ENCODE data around the gene MAZ. TPM values are rescaled to one million over a fixed set of nuclear protein-coding genes. Genes with fewer than 3 reads are reported as not detected.
A peak's percentile ranks its signal among the peaks of the same experiment; 100 is the strongest.

The MAZ gene
- total and polyA plus RNA-seq, 2 of the 13 experiments (the other 11 are each of a cell fraction or from before 2014, with no cell fraction given) = 203 to 277 TPM

DNA sequence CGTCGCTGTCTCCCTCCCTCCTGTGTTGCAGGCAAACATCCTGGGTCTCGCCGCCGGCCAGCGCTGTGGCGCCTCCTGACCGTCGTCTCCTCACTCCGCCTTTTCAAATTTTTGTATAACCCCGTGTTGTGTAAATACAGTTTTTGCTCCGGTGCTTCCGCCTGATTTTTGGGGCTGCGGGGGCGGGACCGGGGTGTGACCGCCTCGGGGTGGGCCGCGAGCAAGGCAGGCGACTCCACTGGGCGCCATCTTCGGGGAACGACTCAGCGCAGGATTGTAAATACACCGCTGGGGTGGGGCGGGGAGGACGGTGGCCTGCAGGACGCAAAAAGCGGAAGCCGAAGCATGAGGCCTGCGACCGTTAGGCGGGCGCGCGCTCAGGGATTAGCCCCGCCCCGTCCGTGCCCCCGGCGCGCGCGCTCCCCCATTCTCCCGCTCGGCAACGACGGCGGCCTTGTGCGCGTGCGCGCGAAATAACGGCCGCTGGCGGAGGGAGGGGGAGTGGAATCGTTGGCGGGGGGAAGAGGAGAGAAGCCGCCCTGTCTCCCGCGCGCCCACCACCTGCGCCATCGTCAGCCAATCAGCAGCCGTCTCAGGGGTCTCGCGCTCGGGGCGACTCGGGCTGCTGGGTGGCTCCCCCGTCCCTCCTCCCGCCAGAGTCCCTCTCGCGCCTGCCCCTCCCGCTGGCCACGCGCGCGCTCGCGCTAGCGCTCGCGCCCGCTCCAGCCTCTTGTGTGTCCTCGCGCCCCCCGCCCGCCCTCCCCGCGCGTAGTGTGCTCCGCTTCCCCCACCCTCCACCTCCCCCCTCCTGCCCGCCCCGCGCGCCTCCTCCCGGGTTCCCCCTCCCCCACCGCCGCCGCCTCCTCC is 864 bp upstream of the MAZ start (continued):
- TF ChIP-seq, protein P1, sequence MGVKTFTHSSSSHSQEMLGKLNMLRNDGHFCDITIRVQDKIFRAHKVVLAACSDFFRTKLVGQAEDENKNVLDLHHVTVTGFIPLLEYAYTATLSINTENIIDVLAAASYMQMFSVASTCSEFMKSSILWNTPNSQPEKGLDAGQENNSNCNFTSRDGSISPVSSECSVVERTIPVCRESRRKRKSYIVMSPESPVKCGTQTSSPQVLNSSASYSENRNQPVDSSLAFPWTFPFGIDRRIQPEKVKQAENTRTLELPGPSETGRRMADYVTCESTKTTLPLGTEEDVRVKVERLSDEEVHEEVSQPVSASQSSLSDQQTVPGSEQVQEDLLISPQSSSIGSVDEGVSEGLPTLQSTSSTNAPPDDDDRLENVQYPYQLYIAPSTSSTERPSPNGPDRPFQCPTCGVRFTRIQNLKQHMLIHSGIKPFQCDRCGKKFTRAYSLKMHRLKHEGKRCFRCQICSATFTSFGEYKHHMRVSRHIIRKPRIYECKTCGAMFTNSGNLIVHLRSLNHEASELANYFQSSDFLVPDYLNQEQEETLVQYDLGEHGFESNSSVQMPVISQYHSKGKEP (CRISPR knock-in tag; IDR thresholded peaks at IDR 0.05) = no peak; the same call in 1 of the 2 replicates
- TF ChIP-seq KDM2A (CRISPR knock-in tag; IDR thresholded peaks at IDR 0.05; ENCODE audit: borderline replicate concordance, low read depth) (peak; percentile 99), ZNF484 (CRISPR knock-in tag; IDR thresholded peaks at IDR 0.05; ENCODE audit: borderline replicate concordance, low read depth) (no peak), ZNF619 (CRISPR knock-in tag; IDR thresholded peaks at IDR 0.05) (peak; percentile 95), ZNF335 (CRISPR knock-in tag; IDR thresholded peaks at IDR 0.05) (peak; percentile 84), ZNF468 (CRISPR knock-in tag; IDR thresholded peaks at IDR 0.05) (peak; percentile 50; the same call in 1 of the 2 replicates), ZNF768 (CRISPR knock-in tag; IDR thresholded peaks at IDR 0.05) (peak; percentile 78), ZMYM3 (CRISPR knock-in tag; IDR thresholded peaks at IDR 0.05) (no peak; the same call in 1 of the 2 replicates), ZKSCAN8 (CRISPR knock-in tag; IDR thresholded peaks at IDR 0.05; ENCODE audit: borderline replicate concordance) (0 out of 2 replicates have a peak, but pooled peaks have one; percentile 82), NFE2L2 (IDR thresholded peaks at IDR 0.05; ENCODE audit: low read length) (no peak), NCOA2 (CRISPR knock-in tag; IDR thresholded peaks at IDR 0.05) (peak; percentile 85)
- TF ChIP-seq, protein P2, sequence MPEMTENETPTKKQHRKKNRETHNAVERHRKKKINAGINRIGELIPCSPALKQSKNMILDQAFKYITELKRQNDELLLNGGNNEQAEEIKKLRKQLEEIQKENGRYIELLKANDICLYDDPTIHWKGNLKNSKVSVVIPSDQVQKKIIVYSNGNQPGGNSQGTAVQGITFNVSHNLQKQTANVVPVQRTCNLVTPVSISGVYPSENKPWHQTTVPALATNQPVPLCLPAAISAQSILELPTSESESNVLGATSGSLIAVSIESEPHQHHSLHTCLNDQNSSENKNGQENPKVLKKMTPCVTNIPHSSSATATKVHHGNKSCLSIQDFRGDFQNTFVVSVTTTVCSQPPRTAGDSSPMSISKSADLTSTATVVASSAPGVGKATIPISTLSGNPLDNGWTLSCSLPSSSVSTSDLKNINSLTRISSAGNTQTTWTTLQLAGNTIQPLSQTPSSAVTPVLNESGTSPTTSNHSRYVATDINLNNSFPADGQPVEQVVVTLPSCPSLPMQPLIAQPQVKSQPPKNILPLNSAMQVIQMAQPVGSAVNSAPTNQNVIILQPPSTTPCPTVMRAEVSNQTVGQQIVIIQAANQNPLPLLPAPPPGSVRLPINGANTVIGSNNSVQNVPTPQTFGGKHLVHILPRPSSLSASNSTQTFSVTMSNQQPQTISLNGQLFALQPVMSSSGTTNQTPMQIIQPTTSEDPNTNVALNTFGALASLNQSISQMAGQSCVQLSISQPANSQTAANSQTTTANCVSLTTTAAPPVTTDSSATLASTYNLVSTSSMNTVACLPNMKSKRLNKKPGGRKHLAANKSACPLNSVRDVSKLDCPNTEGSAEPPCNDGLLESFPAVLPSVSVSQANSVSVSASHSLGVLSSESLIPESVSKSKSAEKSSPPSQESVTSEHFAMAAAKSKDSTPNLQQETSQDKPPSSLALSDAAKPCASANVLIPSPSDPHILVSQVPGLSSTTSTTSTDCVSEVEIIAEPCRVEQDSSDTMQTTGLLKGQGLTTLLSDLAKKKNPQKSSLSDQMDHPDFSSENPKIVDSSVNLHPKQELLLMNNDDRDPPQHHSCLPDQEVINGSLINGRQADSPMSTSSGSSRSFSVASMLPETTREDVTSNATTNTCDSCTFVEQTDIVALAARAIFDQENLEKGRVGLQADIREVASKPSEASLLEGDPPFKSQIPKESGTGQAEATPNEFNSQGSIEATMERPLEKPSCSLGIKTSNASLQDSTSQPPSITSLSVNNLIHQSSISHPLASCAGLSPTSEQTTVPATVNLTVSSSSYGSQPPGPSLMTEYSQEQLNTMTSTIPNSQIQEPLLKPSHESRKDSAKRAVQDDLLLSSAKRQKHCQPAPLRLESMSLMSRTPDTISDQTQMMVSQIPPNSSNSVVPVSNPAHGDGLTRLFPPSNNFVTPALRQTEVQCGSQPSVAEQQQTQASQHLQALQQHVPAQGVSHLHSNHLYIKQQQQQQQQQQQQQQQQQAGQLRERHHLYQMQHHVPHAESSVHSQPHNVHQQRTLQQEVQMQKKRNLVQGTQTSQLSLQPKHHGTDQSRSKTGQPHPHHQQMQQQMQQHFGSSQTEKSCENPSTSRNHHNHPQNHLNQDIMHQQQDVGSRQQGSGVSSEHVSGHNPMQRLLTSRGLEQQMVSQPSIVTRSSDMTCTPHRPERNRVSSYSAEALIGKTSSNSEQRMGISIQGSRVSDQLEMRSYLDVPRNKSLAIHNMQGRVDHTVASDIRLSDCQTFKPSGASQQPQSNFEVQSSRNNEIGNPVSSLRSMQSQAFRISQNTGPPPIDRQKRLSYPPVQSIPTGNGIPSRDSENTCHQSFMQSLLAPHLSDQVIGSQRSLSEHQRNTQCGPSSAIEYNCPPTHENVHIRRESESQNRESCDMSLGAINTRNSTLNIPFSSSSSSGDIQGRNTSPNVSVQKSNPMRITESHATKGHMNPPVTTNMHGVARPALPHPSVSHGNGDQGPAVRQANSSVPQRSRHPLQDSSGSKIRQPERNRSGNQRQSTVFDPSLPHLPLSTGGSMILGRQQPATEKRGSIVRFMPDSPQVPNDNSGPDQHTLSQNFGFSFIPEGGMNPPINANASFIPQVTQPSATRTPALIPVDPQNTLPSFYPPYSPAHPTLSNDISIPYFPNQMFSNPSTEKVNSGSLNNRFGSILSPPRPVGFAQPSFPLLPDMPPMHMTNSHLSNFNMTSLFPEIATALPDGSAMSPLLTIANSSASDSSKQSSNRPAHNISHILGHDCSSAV (CRISPR knock-in tag; IDR thresholded peaks at IDR 0.05; ENCODE audit: borderline replicate concordance) = peak; percentile 94; the same call in 1 of the 2 replicates
- TF ChIP-seq, protein P3, sequence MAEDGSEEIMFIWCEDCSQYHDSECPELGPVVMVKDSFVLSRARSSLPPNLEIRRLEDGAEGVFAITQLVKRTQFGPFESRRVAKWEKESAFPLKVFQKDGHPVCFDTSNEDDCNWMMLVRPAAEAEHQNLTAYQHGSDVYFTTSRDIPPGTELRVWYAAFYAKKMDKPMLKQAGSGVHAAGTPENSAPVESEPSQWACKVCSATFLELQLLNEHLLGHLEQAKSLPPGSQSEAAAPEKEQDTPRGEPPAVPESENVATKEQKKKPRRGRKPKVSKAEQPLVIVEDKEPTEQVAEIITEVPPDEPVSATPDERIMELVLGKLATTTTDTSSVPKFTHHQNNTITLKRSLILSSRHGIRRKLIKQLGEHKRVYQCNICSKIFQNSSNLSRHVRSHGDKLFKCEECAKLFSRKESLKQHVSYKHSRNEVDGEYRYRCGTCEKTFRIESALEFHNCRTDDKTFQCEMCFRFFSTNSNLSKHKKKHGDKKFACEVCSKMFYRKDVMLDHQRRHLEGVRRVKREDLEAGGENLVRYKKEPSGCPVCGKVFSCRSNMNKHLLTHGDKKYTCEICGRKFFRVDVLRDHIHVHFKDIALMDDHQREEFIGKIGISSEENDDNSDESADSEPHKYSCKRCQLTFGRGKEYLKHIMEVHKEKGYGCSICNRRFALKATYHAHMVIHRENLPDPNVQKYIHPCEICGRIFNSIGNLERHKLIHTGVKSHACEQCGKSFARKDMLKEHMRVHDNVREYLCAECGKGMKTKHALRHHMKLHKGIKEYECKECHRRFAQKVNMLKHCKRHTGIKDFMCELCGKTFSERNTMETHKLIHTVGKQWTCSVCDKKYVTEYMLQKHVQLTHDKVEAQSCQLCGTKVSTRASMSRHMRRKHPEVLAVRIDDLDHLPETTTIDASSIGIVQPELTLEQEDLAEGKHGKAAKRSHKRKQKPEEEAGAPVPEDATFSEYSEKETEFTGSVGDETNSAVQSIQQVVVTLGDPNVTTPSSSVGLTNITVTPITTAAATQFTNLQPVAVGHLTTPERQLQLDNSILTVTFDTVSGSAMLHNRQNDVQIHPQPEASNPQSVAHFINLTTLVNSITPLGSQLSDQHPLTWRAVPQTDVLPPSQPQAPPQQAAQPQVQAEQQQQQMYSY (CRISPR knock-in tag; IDR thresholded peaks at IDR 0.05) = no peak

Measured in HepG2 (cell line).